Measurements from ENCODE around the gene OR51D1.

Gene OR51D1

GRCh38 chr11:4682623-4683419 is 45.5 kb downstream of the OR51D1 start:
- no peak for TF ChIP-seq CTCF (IDR thresholded peaks at IDR 0.05; ENCODE audit: borderline replicate concordance, insufficient read depth, low read depth, low read length)
- H3K4me3 ChIP-seq (ENCODE audit: low read depth, low read length) = no peak overlapping the region

GRCh38 chr11:4684631-4685285 is 47.5 kb downstream of the OR51D1 start:
- TF ChIP-seq CTCF (IDR thresholded peaks at IDR 0.05; ENCODE audit: borderline replicate concordance, insufficient read depth, low read depth, low read length) = no peak
- H3K4me3 ChIP-seq (ENCODE audit: low read depth, low read length) = no peak overlapping the region
